Hepatocyte (in vitro differentiated cells): ENCODE results near the gene C19orf73.
A peak's percentile ranks its signal among the peaks of the same experiment; 100 is the strongest.

ENCODE experiments used
- CTCF ChIP-seq: fragments of 200-600 bp; sonication (generic); IDR thresholded peaks from 2 replicates; pipeline ENCODE4 v1.5.1; 2016; ENCODE audit warnings: antibody characterized with exemption, mild to moderate bottlenecking; ENCODE audit not compliant: poor library complexity
- EZH2 ChIP-seq: fragments of 200-600 bp; sonication (generic); IDR thresholded peaks from 2 replicates; pipeline ENCODE4 v1.6.1; 2016; ENCODE audit warnings: antibody characterized with exemption, mild to moderate bottlenecking, borderline replicate concordance

- peak; percentile 40 for TF ChIP-seq CTCF
- no peak for TF ChIP-seq EZH2
Observed at GRCh38 chr19:49113762-49114629, 4.9 kb downstream of the C19orf73 start, which contains the start of gene LIN7B.
